ENCODE measurements around the gene RBP3.

GRCh38 chr10:47349941-47350371, 1.8 kb downstream of the RBP3 start:
- TF ChIP-seq, protein P1, sequence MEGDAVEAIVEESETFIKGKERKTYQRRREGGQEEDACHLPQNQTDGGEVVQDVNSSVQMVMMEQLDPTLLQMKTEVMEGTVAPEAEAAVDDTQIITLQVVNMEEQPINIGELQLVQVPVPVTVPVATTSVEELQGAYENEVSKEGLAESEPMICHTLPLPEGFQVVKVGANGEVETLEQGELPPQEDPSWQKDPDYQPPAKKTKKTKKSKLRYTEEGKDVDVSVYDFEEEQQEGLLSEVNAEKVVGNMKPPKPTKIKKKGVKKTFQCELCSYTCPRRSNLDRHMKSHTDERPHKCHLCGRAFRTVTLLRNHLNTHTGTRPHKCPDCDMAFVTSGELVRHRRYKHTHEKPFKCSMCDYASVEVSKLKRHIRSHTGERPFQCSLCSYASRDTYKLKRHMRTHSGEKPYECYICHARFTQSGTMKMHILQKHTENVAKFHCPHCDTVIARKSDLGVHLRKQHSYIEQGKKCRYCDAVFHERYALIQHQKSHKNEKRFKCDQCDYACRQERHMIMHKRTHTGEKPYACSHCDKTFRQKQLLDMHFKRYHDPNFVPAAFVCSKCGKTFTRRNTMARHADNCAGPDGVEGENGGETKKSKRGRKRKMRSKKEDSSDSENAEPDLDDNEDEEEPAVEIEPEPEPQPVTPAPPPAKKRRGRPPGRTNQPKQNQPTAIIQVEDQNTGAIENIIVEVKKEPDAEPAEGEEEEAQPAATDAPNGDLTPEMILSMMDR (IDR thresholded peaks at IDR 0.05), result no peak
- TF ChIP-seq EZH2 (IDR thresholded peaks at IDR 0.05) (no peak), EZH2phosphoT487 (IDR thresholded peaks at IDR 0.05) (no peak)
